NCI-H1694 (cell line): Measurements from ENCODE around the gene SORCS2.

ENCODE experiments used
- DNase-seq: peaks from one replicate; lab custom pipeline; 2025; lab: John Stamatoyannopoulos, UW

SORCS2 gene

DNA sequence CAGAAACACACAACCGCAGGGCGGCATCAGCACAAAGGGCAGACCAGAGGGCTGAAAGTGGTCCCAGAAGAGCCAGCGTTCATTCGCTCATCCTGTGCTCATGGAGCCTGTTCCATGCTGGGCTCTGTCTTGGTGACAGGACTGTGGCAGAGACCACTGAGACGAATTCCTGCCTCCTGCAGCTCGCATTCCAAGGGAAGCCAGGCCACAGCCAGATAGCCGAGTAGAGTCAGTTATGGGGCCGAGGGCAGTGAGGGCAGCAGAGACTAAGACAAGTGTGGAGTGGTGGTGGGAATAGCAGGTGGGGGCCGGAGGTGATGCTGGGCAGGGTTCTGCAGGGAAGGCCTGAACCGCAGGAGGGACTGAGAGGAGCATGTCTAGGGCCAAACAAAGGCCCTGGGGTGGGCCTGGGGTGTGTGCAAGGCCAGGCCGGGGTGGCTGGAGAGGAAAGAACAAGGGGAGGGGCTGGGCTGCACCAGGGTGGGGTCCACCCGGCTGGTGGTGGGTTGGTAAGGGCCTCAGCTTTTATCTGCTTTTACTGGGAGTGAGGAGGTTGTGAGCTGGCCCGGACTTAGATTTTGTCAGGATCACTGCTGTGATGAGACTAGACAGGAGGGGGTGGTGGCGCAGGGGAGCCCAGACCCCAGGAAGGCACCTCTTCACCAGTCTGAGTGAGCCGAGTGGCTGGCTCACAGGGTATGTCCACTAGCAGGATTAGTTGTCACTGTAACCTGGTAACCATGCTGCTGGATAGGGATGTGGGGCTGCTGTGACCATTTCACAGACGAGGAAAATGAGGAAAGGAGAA lies 236.1 kb downstream of the SORCS2 start:
- DNase-seq: no peak

DNA sequence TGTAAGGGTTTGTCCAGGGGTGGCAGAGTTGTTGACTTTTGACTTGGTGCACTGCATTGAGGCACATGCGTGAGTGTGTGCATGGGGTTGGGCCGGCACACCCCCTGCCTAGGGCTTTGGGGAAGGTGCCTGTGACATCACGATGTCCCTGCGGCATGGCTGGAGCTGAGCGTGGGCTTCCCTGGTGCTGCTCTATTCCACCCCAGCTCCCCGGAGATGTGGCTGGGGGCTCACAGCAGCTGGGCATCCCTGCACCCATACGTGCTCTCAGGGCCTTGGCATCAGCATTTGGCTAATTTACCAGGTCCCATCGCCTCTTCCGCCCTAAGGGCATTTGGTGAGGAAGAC lies 236.7 kb downstream of the SORCS2 start:
- DNase-seq: no peak

DNA sequence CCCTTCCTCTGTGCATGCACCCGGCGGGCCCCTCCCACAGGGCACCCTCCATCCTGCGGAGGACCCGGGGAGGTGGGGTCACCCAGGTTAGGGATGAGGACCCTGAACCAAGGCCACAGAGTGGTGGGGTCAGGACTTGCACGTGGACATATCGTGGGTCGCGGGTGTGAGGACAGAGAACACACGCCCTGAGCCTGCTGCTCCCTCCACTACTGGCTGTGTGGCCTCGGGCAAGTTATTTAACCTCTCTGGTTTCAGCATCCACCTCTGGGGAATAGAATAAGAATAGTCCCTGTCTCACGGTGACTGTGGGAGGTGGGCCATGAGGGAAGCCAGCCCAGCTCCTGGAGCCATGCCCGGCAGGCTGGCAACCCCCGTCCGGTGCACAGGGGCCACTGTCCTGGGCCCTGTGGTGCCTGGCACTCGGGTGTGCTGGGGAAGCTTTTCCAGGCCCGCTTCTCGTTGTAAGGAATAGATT lies 237.3 kb downstream of the SORCS2 start:
- DNase-seq: no peak

DNA sequence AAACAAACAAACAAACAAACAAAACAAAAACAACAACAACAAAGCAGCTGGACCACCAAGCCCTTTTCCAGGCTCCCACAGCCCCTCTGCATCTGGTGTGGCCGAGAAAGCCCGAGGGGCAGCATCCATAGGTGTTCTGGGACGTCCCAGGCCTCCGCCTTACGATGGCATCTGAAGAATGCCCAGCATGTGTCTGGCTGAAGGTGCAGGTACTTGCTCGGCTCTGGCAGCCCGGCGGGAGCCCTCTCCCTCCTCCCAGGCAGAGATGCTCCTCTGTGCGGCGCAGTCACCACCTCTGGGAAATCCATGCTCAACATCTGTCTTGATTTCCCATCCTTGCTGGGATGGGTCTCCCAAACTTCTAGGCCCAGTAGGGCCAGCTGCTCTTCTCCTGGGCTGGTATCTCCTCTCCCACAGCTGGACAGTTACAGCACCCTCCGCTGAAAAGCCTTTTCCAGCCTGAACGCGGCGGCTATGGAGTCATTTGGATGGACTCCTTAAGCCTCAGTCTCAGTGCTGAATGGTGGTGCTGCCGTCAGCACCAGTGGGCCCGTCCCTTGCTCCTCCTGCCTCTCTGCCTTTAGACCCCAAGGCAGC lies 238.1 kb downstream of the SORCS2 start:
- no peak for DNase-seq

DNA sequence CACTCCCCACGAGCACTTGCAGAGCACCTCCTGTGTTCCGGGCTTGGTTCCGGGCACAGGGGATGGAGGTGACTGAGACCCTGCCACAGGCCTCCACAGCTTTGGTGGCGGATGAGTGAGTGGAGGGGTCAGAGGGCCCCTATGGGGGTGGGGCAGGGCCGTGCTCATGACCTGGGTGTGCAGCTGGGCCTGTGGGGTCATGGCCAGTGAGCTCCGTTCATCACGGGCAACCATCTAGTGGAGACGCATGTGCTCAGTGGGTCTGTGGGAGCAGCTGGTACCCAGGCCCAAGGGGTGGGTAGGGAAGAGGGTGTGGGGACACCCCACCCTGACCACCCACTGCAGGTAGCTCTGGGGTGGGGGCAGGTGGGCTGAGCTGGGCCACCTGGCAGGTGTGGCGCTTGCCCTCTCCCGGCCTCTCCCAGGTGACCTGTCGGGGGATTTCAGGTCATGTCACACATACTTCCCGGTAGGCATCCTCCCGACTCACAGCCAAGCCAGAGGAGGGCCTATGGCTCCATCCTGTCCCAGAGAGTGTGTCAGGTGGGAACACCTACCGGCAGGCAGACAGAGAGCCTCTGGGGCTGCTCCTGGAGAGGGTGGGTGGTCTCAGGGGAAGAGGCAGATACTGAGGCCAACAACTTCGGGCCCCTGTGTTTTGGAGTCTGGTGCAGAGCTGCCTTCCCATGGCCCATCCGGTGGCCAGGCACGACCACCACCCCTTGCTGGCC lies 238.8 kb downstream of the SORCS2 start:
- no peak for DNase-seq

DNA sequence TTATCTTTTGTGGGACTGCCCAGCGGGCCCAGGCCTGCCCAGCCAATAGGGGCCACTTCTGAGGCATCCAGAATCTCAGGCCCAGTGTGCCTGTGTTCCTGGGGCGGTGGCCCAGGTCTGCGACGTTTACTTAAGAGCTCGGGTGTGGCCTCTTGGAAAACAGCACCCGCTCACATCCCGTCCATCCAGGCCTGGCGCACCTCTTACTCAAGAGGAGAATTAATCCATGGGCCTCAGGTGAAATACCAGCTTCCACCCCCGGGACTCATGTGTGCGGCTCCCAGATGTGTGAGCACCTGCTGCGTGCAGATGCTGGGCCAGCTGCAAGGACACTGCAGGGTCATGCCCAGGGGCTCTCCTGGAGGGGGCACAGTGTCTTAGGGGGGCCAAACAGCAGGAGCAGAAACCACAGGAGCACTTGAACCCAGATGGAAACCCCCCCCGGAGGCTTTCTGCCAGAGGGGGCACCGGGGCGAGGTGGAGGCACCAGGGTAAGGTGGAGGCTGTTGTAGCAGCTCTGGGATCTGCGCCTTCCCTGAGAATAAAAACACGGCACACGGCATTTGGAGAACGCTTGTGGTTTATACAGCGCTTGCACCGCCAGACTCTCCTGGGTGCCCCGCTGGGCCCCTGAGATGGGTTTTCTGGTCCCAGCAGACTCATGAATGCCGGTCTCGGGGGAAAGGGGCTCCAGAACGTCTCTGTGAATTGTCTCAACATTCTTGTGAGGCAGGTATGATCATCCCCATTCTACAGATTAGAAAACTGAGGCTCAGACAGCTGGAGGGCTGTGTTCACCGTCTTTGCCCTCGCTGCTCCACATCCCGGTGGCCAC lies 239.6 kb downstream of the SORCS2 start:
- no peak for DNase-seq

DNA sequence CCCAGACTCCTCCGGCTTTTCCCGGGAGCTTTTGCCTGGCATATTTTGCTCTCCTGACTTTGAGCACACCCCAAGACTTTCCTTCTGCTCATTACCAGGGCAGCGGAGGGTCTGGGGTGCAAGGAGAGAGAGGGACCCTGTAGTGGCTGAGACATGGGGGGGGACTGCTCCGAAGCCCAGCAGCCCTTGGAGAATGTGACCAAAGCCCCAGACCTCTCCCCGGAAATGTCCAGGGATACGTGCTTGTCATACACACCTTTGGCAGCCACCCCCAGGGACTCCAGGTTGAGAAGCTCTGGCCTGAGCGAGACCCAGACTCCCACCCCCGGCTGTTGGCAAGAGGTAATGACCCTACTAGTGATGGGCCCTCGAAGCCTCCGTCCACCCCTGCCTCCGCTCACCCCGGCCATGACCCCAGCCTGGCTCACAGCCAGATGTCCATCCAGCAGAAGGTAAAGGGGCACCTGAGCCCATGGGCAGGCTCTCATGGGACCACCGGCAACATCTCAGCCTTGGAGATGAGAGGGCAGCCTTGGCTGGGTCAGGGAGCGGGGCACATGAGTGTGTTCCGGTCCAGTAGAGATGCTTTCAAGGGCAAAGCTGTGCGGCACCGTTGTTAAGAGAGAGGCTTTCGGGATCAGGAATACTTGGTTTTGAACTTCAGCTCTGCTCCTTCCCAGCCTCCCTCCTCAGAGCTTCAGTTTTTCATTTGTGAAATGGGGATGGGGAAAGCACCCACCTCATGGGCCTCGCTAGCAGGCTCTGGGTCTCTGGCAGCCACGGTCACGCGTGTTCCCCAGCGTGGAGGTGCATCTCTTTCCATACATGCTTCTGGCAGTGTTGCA lies 240.4 kb downstream of the SORCS2 start:
- no peak for DNase-seq

DNA sequence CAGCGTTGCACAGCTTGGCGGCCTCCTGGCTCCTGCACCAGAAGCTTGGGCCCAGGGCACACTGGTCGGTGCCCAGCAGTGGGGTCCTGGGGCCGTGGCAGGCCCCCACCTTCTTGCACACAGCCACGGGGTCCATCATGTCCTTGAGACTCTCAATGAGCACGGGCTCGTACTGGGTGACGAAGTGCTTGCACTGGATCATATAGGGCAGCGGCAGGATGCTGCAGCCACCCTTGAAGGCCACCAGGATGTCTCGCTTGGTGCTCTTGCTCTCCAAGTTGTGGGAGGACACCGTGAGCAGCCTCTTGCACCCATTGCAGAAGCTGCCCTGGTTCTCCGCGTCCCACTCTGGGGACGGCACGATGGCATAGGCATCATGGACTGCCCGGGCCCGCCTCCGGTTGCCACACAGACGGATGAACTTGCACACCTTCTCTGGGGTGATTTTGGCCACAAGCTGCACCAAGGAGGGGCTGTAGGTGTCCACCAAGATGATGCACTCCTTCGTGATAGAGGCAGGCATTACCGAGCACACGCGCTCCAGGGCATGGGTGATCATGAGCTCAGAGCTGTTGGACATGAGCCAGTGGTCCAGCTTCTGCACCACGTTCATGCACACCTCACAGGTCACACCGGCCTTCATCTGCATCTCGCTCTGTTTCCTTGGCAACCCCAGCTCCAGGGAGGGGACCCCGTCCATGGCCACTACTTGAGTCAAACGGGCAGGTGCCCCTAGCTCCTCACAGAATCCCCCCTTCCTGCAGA lies 241.2 kb downstream of the SORCS2 start:
- DNase-seq: no peak

DNA sequence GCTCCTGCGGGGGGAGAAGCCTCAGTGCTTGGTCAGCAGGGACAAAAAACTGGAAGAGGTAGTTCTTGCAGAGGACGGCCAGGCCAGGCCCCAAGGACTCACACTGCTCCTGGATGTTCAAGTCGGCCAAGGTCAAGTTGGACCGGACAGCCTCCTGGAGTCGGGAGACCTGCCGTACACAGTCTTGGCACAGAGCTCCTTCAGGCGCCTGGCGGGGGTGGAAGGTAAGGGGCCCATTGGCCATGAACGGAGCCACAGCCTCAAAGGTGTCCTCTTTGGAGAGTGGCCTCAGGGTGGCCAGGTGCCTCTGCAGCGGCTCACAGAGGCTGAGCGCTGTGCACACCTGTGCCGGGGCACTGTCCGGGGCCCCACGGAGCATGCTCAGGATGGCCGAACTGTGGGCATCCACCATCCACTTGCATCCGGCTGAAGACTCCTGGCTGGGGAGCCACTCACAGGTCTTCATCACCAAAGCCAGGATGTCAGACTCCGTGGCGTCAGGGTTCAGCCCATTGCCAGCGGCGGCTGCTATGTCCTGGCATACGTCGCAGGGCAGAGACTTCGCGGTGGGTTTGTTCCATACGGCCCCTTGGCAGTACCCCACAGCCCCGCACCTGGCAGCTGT lies 241.9 kb downstream of the SORCS2 start:
- no peak for DNase-seq

DNA sequence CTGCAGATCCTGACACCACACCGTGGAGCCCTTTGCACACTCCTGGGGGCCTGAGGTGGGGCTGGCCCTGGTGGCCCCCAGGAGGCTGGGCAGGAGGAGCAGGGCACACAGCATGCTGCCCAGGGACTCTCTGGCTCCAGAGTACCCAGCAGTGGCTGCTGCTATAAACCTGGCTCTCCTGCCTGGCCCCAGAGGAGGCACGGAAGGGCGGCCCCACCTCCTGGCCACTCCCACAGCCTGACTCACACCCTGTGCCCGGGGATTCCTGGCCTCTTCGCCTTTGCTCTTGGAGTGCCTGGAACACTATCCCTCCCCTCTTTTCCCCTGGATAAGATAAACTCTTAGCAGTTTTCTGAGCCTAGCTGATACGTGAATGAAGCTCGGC lies 242.4 kb downstream of the SORCS2 start, which contains the start of gene PSAPL1:
PSAPL1 (minus strand) TSS at position 165 of the 385 bp plus-strand sequence; CDS start at position 114, 51 bp downstream.
- DNase-seq: no peak

DNA sequence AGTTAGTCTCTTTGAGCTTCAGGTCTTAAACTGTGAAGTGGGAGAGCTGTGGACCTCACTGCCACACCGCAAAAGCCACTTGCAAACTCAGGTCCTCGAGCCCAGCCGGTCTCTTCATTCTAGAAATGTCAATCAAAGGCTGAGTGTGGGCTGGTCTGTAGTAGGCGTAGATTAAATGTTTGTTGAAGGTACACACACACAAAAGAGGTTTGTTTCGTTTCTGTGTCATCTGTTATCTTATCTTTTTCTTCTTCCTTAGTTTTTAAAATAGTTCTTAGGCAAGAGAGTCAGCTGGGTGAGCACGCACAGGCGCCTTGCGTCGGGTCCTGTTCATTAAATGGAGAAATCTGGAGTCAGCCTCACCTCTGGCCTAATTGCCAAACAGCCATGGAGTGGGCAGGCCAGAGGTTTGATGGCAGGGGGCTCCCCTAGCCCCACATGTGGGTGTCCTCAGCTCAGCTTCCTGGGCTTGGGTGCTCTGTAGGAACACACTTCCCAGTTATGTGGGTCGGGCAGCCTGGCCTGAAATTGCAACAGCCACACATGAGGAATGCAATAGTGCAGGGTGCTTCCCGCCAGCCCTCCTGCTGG lies 243.2 kb downstream of the SORCS2 start:
- no peak for DNase-seq

DNA sequence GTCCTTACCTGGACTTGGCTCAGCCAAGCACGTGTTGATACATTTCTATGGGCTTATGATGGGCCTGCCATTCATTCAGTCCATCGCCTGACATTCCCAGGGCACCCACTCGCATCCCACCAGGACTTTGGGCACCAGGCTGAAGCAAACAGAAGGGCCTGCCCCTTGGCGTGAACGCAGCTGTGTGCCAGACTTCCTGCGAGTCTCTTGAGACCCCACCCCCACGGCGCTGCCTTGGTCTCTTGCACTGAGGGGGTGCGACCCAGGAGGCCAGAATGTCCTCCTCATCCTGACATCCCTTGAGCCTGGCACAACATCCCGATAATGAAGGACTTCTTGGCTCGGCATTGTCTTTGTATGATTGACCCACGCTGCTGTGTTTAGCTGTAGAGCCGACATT lies 243.9 kb downstream of the SORCS2 start:
- DNase-seq: no peak

DNA sequence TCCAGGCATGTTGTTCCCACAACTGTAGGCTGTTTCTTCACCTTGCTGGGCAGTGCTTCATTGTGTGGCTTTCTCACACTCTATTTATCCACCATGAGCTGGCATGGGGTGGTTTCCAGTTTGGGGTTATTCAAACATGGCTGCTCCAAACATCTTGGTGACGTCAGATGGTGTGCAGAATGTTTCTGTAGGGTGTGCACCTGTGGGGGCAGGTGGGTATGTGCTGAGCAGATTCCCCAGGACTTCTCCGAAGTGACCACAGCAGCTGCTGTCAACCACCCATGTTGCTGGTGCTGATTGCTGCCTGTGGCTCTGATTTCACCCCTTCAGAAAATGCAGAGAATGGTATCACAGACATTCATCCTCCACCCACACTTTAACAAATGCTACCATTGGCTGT lies 247.4 kb downstream of the SORCS2 start:
- no peak for DNase-seq

DNA sequence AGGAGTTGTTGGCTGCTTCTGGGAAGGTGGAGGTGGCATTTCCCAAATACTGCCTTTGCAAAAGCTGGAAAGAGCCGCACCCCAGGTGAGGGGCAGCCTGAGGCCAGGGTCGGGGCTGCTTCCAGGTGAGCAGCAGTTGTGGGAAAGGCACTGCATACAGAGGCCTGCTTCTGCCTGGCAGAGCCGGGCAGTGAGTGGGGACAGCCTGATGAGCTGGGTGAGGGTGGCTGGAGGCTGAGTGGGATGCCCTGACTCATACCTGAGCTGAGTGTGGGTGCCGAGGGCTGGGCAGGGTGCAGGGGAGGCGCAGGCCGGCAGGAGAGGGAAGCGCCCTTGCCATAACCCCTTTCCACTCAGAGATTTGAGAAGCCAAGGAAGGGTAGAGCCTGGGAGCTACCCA lies 248.9 kb downstream of the SORCS2 start:
- no peak for DNase-seq

DNA sequence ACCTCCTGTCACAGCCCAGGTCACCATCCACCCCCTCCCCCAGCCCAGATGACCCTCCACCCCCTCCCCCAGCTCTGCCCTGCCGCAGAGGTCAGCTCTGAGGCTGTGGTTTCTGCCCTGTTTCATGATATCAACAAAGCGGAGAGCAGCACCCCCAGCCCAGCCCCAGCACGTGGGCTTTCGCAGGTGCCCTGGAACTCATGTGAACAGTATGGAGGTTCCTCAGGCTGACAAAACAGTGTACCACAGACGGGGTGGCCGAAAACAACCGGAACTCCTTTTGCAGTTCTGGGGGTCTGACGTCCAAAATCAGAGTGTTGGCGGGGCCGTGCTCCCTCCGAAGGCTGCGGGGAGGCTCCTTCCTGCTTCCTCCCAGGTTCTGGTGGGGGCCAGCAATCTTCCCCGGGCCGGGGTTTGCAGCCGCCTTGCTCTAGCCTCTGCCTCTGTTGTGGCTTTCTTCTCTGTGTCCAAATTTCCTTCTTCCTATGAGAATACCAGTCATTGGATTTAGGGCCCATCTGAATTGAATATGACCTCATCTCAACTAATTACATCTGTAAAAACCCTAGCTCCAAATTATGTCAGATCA lies 250.3 kb downstream of the SORCS2 start:
- no peak for DNase-seq

DNA sequence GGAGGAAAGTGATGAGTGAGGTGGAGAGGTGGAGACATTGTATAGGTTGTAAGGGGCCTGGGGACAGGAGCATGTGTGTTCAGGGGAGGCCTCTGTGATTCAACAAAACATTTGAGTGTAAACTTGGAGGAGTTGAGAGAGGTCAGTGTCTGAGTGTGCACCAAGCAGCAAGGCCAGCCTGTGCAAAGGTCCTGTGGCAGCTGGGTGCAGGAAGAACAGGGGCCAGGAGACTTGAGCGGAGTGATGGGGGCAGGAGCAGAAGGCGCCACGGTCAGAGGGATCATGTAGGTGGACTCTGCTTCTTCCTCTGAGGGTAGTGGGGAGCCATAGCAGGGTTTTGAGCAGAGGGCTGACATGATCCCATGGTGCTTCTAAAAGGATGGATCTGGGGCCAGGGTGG lies 252.0 kb downstream of the SORCS2 start:
- no peak for DNase-seq

DNA sequence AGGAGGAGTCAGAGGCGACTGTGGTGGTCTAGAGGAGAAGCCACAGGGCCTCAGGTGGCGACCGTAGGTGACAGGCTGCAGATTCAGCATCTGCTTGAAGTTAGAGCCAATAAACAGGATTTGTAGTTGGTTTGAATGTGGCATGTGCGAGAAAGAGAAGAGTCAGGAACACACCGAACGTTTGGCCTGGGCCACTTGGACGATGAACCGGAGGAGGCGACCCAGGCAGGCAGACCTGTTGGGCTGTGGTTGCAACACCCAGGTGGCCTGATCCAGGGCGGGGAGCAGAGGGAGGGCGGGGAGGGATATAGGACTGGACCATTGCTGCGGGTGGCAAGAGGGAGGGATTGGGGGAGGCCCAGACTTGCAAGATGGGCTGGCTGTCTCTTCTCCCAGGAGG lies 252.4 kb downstream of the SORCS2 start:
- no peak for DNase-seq

DNA sequence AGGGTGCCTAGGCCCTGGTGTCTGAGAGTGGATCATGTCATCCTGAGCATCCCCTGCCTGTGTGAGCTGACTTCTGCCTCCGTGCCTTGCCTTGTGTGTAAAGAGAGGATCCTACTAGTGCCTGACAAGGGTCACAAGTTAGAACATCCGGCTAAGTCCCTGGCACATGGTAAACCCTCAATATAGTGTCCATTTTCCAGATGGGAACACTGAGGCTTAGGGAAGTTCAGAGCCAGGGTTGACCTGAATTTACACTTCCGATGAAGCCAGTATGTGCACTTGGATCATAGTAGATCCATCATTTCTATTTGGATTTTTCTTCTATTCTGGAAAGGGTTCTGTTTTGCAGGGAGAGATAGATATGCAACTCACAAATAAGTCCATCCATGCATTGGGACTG lies 254.9 kb downstream of the SORCS2 start:
- DNase-seq: no peak

DNA sequence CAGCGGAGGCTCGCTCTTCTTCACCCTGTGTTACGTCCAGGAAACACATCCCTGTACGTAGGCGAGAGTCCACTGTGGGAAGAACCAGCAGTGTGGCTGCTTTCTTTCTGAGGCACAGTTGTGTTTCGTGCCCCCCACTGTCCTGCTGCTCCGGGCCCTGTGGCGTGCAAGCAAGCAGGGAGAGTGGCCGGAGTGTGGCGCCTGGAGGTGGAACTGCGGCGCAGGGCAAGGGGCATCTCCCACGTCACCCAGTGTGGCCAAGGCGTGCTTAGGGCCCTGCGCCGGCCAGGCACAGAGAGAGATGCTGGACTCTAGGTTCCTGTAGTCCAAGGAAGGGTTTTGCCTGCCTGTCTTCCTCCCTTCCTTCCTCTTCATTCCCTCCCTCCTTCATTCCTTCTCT lies 255.7 kb downstream of the SORCS2 start:
- DNase-seq: no peak
